CD4-positive, alpha-beta T cell treated with Interleukin-15 for 4 hours (primary cell): ENCODE measurements around the gene TMEM247.
"Not testable (repeated sequence)": the region's sequence is repeated elsewhere in the genome, so short reads cannot be mapped to it uniquely, and the experiment has no call there.

Source experiments
- DNase-seq: peaks from one replicate; pipeline ENCODE4 v3.0.0-alpha.2; 2020; ENCODE audit warnings: low spot score

The TMEM247 gene

GRCh38 chr2:46512185-46512584 is 32.8 kb downstream of the TMEM247 start:
- no peak for DNase-seq

GRCh38 chr2:46514738-46515137 is 35.4 kb downstream of the TMEM247 start:
- no peak for DNase-seq

- no peak for DNase-seq
Observed at GRCh38 chr2:46517485-46517884, 38.1 kb downstream of the TMEM247 start.

- no peak for DNase-seq
Observed at GRCh38 chr2:46518861-46519260, 39.5 kb downstream of the TMEM247 start.

GRCh38 chr2:46519265-46519664 is 39.9 kb downstream of the TMEM247 start:
- no peak for DNase-seq

GRCh38 chr2:46520130-46520711 is 40.9 kb downstream of the TMEM247 start:
- DNase-seq: no peak

- DNase-seq: no peak
Observed at GRCh38 chr2:46521215-46521683, 41.9 kb downstream of the TMEM247 start.

- DNase-seq: not testable (repeated sequence)
Observed at GRCh38 chr2:46522385-46522784, 43.0 kb downstream of the TMEM247 start.

- no peak for DNase-seq
Observed at GRCh38 chr2:46525522-46526155, 46.3 kb downstream of the TMEM247 start.

GRCh38 chr2:46528880-46529279 is 49.5 kb downstream of the TMEM247 start:
- no peak for DNase-seq

- no peak for DNase-seq
Observed at GRCh38 chr2:46530639-46531038, 51.3 kb downstream of the TMEM247 start.

GRCh38 chr2:46531863-46532262 is 52.5 kb downstream of the TMEM247 start:
- no peak for DNase-seq
